GM19238 (cell line): ENCODE data around the gene AUTS2.

Source experiments
- DNase-seq: peaks from one replicate; pipeline ENCODE4 v3.0.0; 2011; ENCODE audit warnings: low spot score; ENCODE audit not compliant: insufficient read length

AUTS2 gene

GRCh38 chr7:69966766-69967591 is 368.7 kb downstream of the AUTS2 start:
- DNase-seq: no peak

DNA sequence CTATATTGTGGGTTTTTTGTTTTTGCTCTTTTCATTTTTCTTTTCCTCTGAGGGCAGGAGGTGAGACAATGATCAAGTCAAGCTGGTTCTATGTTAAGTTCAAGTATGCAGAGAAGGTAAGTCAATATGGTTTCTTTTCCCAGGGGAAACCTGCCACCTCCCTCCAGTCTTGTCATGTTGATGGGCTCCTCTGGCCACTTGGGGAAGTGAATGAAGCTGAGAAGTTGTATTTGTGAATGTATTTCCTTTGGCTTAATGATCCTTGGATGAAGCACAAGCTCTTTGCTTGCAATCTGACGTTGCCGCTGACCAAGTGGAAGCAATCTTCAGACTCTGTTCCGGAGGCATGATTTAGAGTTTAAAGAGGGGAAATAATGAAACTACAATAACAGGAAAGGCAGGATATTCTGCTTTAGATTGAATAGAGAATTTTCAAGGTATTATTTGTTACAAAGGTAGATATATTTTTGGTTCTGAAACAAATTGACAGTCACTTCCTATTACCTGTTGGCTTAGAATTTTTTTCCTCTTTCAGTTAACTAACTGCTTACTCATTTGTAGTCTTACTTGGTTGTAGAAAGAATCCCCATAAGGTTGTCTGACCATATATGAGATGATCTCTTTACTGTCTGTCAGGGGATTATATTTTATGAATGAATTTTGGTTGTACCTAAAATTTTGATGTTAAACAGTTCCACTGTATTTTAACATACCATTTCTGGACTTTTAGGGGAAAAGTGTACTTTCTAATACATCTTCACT is 369.6 kb downstream of the AUTS2 start:
- no peak for DNase-seq

DNA sequence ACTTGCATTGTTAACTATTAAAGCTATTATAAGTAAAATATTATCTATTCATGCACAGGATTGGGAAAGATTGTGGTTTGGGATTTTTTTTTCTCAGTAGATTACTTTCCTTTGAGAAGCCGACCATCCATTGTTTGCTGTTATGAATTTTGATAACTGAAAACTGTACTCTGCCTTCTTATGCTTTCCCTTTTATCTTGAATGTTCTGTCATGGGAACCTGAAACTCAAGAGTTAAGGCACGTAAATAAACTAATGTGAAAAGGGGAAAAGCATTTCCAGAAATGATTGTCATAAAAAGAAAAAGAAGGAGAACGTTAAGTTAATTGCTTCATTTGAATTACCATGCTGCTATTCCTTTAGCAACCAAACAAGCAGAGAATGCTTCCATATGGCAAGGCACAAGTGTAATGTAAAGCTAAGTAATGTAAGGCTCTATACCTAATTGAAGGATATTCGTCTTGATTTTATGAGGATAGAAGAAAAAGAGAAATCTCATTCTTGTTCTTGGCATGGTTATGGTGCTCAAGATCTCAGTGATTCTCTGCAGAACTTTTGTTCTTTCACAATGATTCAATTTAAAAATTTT is 370.8 kb downstream of the AUTS2 start:
- no peak for DNase-seq

DNA sequence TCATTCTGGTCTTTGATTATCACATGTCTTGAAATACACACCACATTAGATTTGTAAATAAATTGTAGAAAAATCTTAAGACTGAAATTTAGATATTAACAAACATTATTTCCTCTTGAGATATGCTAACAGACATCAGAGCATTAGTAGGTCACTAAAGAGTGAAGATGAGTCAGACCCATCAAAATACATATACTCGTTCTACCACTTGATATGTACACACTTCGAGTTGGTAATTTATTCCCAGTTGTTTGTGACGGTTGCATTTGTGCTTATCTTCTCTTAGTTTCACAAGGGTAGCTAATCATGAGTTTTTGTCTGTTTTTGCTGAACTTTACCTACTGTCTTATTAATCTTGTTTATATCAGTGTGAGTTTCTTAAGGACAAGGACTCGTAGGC is 383.4 kb downstream of the AUTS2 start:
- no peak for DNase-seq

- no peak for DNase-seq
Measured at GRCh38 chr7:69982197-69982596, 383.9 kb downstream of the AUTS2 start.

GRCh38 chr7:69989551-69989950 is 391.3 kb downstream of the AUTS2 start:
- DNase-seq: no peak

DNA sequence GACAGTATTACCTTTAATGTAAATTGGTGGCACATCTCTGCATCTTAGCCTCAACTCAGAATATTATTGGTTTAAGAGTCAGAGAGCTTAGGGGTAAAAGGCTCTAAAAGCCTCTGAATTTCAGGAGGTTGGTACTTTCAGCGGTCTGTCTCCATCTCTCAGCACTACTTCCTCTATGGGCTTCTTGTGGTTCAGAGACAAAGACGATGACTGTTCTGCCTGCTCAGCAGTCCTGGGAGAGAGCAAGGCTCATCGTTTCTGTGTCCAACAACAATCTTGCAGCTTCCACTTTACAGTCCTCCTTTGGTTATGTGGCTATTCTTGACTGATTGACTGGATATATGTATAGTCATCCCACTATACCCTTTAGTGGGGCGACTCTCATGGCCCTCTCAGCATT is 394.7 kb downstream of the AUTS2 start:
- DNase-seq: no peak

- no peak for DNase-seq
Measured at GRCh38 chr7:69994218-69994617, 395.9 kb downstream of the AUTS2 start.

- DNase-seq: no peak
Measured at GRCh38 chr7:69994886-69995542, 396.7 kb downstream of the AUTS2 start.

DNA sequence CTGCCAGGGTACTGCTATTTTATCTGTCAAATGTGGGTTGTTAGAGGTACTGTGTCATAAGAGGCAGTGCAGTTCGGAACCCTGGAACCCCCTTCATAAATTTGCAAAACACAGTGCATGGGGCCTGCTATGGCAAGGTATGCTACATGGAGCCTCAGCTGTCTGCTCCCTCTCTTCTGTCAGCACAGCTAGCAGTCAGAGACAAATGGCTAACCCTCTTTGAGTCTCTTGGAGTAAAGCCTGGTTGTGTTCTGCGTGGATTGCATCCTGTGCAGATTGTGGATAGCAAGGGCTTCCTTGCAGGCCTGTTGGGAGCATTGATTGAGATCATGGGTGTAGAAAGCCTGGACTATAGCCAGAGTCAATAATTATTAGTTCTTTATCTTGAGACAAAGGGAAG is 397.8 kb downstream of the AUTS2 start:
- DNase-seq: no peak

DNA sequence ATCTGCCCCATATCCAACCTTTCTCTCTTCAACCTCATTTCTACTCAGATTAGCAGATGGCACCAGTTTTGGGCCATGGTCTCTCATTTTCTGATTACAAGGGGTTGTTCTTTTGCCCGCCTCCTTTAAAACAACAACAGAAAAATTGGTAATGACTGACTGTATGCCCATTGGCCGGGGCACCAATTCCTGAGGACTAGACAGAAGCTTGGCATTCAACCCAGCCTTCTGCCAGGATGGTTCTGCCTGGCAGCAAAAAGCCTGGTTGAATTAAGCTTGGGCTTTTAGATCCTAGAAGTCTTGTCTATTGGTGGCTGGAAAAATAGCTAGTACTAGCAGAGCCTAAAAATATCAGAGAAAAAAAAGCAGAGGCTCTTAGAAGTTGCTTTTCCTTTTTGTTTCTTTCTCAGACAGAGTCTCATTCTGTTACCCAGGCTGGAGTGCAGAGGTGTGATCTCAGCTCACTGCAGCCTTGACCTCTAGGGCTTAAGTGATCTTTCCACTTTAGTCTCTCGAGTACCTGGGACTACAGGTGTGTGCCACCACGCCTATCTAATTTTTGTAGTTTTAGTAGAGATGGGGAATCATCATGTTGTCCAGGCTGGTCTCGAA is 402.6 kb downstream of the AUTS2 start:
- DNase-seq: no peak

DNA sequence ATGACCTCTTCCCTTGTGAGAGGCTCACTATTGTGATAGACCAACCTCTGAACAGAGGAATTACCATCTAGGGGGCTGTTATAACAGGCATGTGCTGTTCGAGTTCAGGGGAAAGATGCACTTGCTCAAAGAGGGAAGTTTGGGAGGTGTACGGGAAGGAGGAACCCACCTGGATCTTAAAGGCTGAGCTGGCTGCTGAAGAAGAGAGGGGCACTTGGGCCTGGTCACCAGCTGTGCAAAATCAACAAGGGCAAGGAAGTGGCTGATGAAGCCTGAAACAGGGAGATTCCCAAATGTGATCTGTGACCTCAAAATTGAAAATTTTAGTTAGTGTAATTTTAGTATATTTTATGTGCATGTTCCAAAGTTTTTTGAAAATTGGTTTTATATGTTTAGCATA is 407.2 kb downstream of the AUTS2 start:
- DNase-seq: no peak

GRCh38 chr7:70005891-70006260 is 407.6 kb downstream of the AUTS2 start:
- DNase-seq: no peak

DNA sequence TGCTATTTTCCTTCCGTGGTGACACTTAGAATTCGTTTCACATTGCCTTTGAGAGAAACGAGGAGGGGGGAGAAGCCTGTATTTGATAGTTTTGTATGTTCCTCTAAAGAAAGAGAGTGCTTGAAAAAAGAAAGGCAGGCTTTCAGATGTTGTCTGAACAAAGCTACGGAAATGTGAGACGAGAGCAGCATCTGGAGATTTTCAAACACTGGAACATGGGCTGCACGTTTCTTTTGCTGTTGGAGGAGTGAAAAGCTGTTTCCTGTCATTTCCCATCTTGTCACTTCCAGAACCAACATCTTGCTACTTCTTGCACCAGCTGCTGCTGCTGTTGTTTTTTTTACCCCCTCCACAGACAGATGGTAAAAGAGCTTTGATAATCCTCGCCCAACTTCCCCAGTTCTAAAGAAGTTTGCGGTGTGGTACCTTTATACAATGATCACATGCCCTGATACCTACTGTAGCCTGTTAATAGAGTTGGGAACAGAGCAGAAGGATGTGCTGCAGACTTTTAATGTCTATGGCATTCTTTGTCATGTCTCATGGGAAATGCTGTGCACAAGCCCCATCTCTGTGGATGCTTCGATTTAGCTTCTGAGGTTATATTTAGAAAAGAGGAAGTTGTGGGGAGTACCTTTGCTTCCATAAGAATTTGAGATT is 408.1 kb downstream of the AUTS2 start:
- no peak for DNase-seq

GRCh38 chr7:70008466-70008865 is 410.2 kb downstream of the AUTS2 start:
- DNase-seq: no peak

DNA sequence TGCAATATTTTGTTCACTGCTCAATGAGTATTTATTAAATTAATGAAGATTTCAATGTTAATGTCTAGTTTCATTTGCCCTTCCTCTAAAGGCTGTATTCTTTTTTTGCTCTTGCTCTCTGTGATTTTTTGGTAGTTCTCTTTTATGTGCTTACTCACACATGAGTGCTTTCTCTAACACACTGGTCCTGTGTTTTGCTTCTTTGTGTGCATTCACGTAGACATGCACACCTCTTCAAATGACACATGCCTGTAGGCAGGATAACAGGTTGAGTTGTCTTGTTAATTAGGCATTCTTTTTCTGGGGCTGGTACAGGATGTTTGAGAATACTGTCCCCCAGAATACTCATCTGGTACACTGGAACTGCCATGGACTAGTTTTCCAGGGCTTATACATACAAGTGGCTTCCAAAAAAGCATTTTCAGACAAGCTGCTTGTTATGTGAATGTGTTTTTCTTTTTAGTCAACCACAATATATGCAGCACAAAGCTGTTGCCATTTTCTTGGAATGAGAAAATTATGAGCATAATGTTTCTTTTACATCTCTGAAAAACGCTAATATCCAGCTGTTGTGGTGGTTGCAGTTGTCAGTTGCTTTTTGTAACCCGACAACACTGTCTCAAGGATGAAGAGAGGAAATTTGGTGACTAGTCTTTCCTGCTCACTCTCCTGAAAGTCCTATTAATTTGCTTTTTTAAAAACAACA is 416.4 kb downstream of the AUTS2 start:
- no peak for DNase-seq

- DNase-seq: no peak
Measured at GRCh38 chr7:70015353-70015752, 417.1 kb downstream of the AUTS2 start.

- no peak for DNase-seq
Measured at GRCh38 chr7:70016044-70016770, 417.9 kb downstream of the AUTS2 start.

GRCh38 chr7:70017357-70017756 is 419.1 kb downstream of the AUTS2 start:
- no peak for DNase-seq

- DNase-seq: no peak
Measured at GRCh38 chr7:70018700-70019099, 420.4 kb downstream of the AUTS2 start.
